HCT116 (cell line): ENCODE results near the gene PDE4B. TPM values are rescaled to one million over a fixed set of nuclear protein-coding genes. Genes with fewer than 3 reads are reported as not detected.

Experiments
- ATAC-seq: fragments of 200-7000 bp; cut with Tn5 transposase; 2 replicates; pipeline ENCODE4 v1.9.1; 2020; ENCODE audit warnings: mild to moderate bottlenecking, moderate library complexity
- BruUV-seq: library from RNA; stranded (reverse); fragments of 400-500 nt; replicated peaks from 2 replicates; lab custom pipeline; 2021; lab: Mats Ljungman, UMichigan
- CTCF ChIA-PET: fragments of 300-600 bp; sonication (Branson Sonifier 250); formaldehyde crosslinking; loops from one replicate; lab custom pipeline; 2021; ENCODE audit warnings: antibody characterized with exemption; lab: Charles Lee
- POLR2A ChIA-PET: fragments of 300-600, 350-600 bp; sonication (Branson Sonifier 250); formaldehyde crosslinking; loops from one replicate; lab custom pipeline; 2021; ENCODE audit warnings: antibody characterized with exemption; lab: Charles Lee
- RAD21 ChIA-PET, 2 experiments: fragments of 300-600 bp; sonication (Branson Sonifier 250); formaldehyde crosslinking; loops; one replicate each; lab custom pipeline; 2023; ENCODE audit warnings: low total read pairs in 2 of 2; ENCODE audit not compliant: uncharacterized antibody in 2 of 2, unreplicated experiment in 2 of 2, low non-redundant PET in 1 of 2; lab: Charles Lee
- DNase-seq: peaks from one replicate; pipeline ENCODE4 v3.0.0-alpha.2; 2010; ENCODE audit warnings: low read depth, low spot score
- H2AFZ ChIP-seq: fragments of 200-600 bp; shearing (Covaris generic), sonication (generic); 2 replicates; pipeline ENCODE4 v1.6.1; 2017; ENCODE audit warnings: low read depth, mixed run types, mixed read lengths, antibody characterized with exemption, low read length; ENCODE audit not compliant: poor library complexity, severe bottlenecking
- H3K27ac ChIP-seq: 2 replicates; pipeline ENCODE4 v1.5.1; 2012; ENCODE audit warnings: low read depth, low read length
- H3K27me3 ChIP-seq: fragments of 200-600 bp; sonication (generic); 2 replicates; pipeline ENCODE4 v1.6.1; 2016; ENCODE audit warnings: mixed run types, low read length, mixed read lengths; ENCODE audit not compliant: insufficient read depth
- H3K36me3 ChIP-seq, 2 experiments: fragments of 200-500 bp in 1 of 2; fragments of 200-600 bp in 1 of 2; sonication (Bioruptor generic) in 1 of 2; sonication (generic) in 1 of 2; 2 replicates each; pipeline versions ENCODE4 v1.5.1 to v1.6.1; 2014 to 2016; ENCODE audit warnings: low read length in 2 of 2, inconsistent platforms in 1 of 2, mixed read lengths in 1 of 2, mixed run types in 1 of 2; ENCODE audit not compliant: insufficient read depth in 2 of 2, control insufficient read depth in 1 of 2
- H3K4me1 ChIP-seq, 2 experiments: fragments of 200-600 bp in 1 of 2; sonication (generic) in 1 of 2; 2 replicates each; pipeline versions ENCODE4 v1.5.1 to v1.6.1; 2012 to 2017; ENCODE audit warnings: low read length in 2 of 2, inconsistent platforms in 1 of 2, mild to moderate bottlenecking in 1 of 2, mixed read lengths in 1 of 2, mixed run types in 1 of 2, moderate library complexity in 1 of 2; ENCODE audit not compliant: insufficient read depth in 2 of 2, control insufficient read depth in 1 of 2
- H3K4me2 ChIP-seq: fragments of 200-600 bp; sonication (generic); 2 replicates; pipeline ENCODE4 v1.6.1; 2017; ENCODE audit warnings: mixed run types, low read length, mixed read lengths
- H3K4me3 ChIP-seq, 2 experiments: fragments of 200-600 bp in 1 of 2; sonication (generic) in 1 of 2; replicated peaks in 1 of 2; 2 replicates each; pipeline ENCODE4 v1.5.1; 2011 to 2016; ENCODE audit warnings: low read length in 2 of 2, control low read depth in 1 of 2, low read depth in 1 of 2, mild to moderate bottlenecking in 1 of 2, mixed read lengths in 1 of 2, mixed run types in 1 of 2
- H3K79me2 ChIP-seq: fragments of 200-600 bp; sonication (generic); 2 replicates; pipeline ENCODE4 v1.6.1; 2017; ENCODE audit warnings: mild to moderate bottlenecking, mixed run types, low read length, moderate library complexity, mixed read lengths; ENCODE audit not compliant: insufficient read depth
- H3K9ac ChIP-seq: fragments of 200-600 bp; sonication (generic); 2 replicates; pipeline ENCODE4 v1.6.1; 2016; ENCODE audit warnings: low read length, mixed read lengths
- H3K9me2 ChIP-seq: fragments of 200-600 bp; sonication (generic), shearing (Covaris generic); 2 replicates; pipeline ENCODE4 v1.6.1; 2017; ENCODE audit warnings: mixed run types, mild to moderate bottlenecking, moderate library complexity; ENCODE audit not compliant: insufficient read depth
- H3K9me3 ChIP-seq, 2 experiments: fragments of 200-500 bp in 1 of 2; fragments of 200-600 bp in 1 of 2; sonication (Bioruptor generic) in 1 of 2; sonication (generic) in 1 of 2; 2 replicates each; pipeline ENCODE4 v1.6.1; 2014 to 2017; ENCODE audit warnings: low read length in 2 of 2, mixed read lengths in 2 of 2, inconsistent platforms in 1 of 2, low read depth in 1 of 2, mild to moderate bottlenecking in 1 of 2, mixed run types in 1 of 2, moderate library complexity in 1 of 2; ENCODE audit not compliant: control insufficient read depth in 1 of 2, insufficient read depth in 1 of 2
- H4K20me1 ChIP-seq: fragments of 200-600 bp; sonication (generic), shearing (Covaris generic); 2 replicates; pipeline ENCODE4 v1.6.1; 2017; ENCODE audit warnings: mixed run types, mild to moderate bottlenecking, moderate library complexity; ENCODE audit not compliant: insufficient read depth
- ATF3 ChIP-seq: IDR thresholded peaks from 2 replicates; pipeline ENCODE4 v1.6.1; 2012
- CBX3 ChIP-seq: IDR thresholded peaks from 2 replicates; pipeline ENCODE4 v1.6.1; 2012; ENCODE audit warnings: low read depth
- EGR1 ChIP-seq: IDR thresholded peaks from 2 replicates; pipeline ENCODE4 v1.6.1; 2012; ENCODE audit warnings: low read depth
- EZH2 ChIP-seq: fragments of 200-600 bp; sonication (generic); IDR thresholded peaks from 2 replicates; pipeline ENCODE4 v1.6.1; 2017; ENCODE audit warnings: antibody characterized with exemption, mixed run types
- EZH2phosphoT487 ChIP-seq: fragments of 200-600 bp; IDR thresholded peaks from 2 replicates; pipeline ENCODE4 v1.6.1; 2018; ENCODE audit warnings: antibody characterized with exemption, borderline replicate concordance
- JUND ChIP-seq: IDR thresholded peaks from 2 replicates; pipeline ENCODE4 v1.6.1; 2012
- MAX ChIP-seq: IDR thresholded peaks from 2 replicates; pipeline ENCODE4 v1.6.1; 2012
- POLR2AphosphoS5 ChIP-seq: IDR thresholded peaks from 2 replicates; pipeline ENCODE4 v1.6.1; 2011; ENCODE audit warnings: mild to moderate bottlenecking, low read depth, low read length, moderate library complexity
- RAD21 ChIP-seq: IDR thresholded peaks from 2 replicates; pipeline ENCODE4 v1.6.1; 2012; ENCODE audit warnings: low read depth, mild to moderate bottlenecking
- SIN3A ChIP-seq: IDR thresholded peaks from 2 replicates; pipeline ENCODE4 v1.6.1; 2012; ENCODE audit warnings: low read depth
- SRF ChIP-seq: IDR thresholded peaks from 2 replicates; pipeline ENCODE4 v1.6.1; 2012; ENCODE audit warnings: low read depth
- TCF7L2 ChIP-seq: IDR thresholded peaks from 2 replicates; pipeline ENCODE4 v1.7.0; 2011; ENCODE audit warnings: borderline replicate concordance, inconsistent platforms; ENCODE audit not compliant: insufficient read depth, insufficient read length; ENCODE audit errors: extremely low read depth
- ZBTB33 ChIP-seq: IDR thresholded peaks from 2 replicates; pipeline ENCODE4 v1.6.1; 2011; ENCODE audit warnings: mild to moderate bottlenecking, low read length, moderate library complexity; ENCODE audit not compliant: insufficient replicate concordance; ENCODE audit errors: extremely low read depth
- ZFX ChIP-seq: fragments of 450-650 bp; IDR thresholded peaks from 2 replicates; pipeline ENCODE4 v1.6.1; 2017
- ZNF274 ChIP-seq: fragments of 200-500 bp; sonication (Bioruptor generic); IDR thresholded peaks from 2 replicates; pipeline ENCODE4 v1.6.1; 2014; ENCODE audit warnings: mild to moderate bottlenecking, low read depth, low read length, inconsistent platforms
- intact Hi-C: fragments of 100-400 bp; cut with micrococcal nuclease; formaldehyde crosslinking; loops from 2 replicates; pipeline ENCODE4 v1.10.0; 2022
- total RNA-seq: library from RNA; stranded (reverse); gene quantifications from one replicate; pipeline ENCODE4 v1.2.1, GENCODE V29; 2021; ENCODE audit not compliant: unreplicated experiment
- TF ChIP-seq, protein P1 (sequence below), 3 experiments: fragments of 200-600 bp in 1 of 3; sonication (generic) in 1 of 3; IDR thresholded peaks in 2 of 3; conservative IDR thresholded peaks in 1 of 3; 2 replicates each; pipeline ENCODE4 v1.5.1; 2012 to 2017; ENCODE audit warnings: low read depth in 2 of 3, low read length in 2 of 3, antibody characterized with exemption in 1 of 3, borderline replicate concordance in 1 of 3, control low read depth in 1 of 3, mild to moderate bottlenecking in 1 of 3, mixed read lengths in 1 of 3, mixed run types in 1 of 3, moderate library complexity in 1 of 3; ENCODE audit not compliant: insufficient read depth in 1 of 3
- TF ChIP-seq, protein P2 (sequence below): IDR thresholded peaks from 2 replicates; pipeline ENCODE4 v1.6.1; 2012; ENCODE audit warnings: low read depth

Gene PDE4B
- total RNA-seq, 1 experiment from 2014 or later: 76.9 TPM

GRCh38 chr1:66254785-66255184 is 462.1 kb downstream of the PDE4B start:
- peaks cover 23 to 76% of the 10 kb centered on the region in 2 experiments for H3K4me1 ChIP-seq
- intact Hi-C loops: no loop called here
- no peak for ATAC-seq
- no TSS peak for BruUV-seq
- ChIA-PET POLR2A (interaction anchor here (1.4 kb wide), 1 partner anchor 77 kb away, joined by 3 read pairs; no protein-coding TSS in a partner anchor), RAD21 (no interaction called here)
- no peak overlapping the region for H3K4me2 ChIP-seq
- H4K20me1 ChIP-seq: no peaks in the 10 kb centered on the region
- H3K36me3 ChIP-seq: no peaks in the 10 kb centered on the region
- TF ChIP-seq, protein P1, sequence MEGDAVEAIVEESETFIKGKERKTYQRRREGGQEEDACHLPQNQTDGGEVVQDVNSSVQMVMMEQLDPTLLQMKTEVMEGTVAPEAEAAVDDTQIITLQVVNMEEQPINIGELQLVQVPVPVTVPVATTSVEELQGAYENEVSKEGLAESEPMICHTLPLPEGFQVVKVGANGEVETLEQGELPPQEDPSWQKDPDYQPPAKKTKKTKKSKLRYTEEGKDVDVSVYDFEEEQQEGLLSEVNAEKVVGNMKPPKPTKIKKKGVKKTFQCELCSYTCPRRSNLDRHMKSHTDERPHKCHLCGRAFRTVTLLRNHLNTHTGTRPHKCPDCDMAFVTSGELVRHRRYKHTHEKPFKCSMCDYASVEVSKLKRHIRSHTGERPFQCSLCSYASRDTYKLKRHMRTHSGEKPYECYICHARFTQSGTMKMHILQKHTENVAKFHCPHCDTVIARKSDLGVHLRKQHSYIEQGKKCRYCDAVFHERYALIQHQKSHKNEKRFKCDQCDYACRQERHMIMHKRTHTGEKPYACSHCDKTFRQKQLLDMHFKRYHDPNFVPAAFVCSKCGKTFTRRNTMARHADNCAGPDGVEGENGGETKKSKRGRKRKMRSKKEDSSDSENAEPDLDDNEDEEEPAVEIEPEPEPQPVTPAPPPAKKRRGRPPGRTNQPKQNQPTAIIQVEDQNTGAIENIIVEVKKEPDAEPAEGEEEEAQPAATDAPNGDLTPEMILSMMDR (IDR thresholded peaks at IDR 0.05 in 2 of 3, conservative IDR thresholded peaks at IDR 0.05 in 1 of 3; ENCODE audit: borderline replicate concordance in 1 of 3, insufficient read depth in 1 of 3, low read depth in 2 of 3, low read length in 2 of 3): no peak
- TF ChIP-seq TCF7L2: no peak
- TF ChIP-seq ZFX: no peak
- no peak for TF ChIP-seq SIN3A
- no peak for TF ChIP-seq MAX
- TF ChIP-seq EZH2: no peak
- TF ChIP-seq RAD21: no peak
- TF ChIP-seq, protein P2, sequence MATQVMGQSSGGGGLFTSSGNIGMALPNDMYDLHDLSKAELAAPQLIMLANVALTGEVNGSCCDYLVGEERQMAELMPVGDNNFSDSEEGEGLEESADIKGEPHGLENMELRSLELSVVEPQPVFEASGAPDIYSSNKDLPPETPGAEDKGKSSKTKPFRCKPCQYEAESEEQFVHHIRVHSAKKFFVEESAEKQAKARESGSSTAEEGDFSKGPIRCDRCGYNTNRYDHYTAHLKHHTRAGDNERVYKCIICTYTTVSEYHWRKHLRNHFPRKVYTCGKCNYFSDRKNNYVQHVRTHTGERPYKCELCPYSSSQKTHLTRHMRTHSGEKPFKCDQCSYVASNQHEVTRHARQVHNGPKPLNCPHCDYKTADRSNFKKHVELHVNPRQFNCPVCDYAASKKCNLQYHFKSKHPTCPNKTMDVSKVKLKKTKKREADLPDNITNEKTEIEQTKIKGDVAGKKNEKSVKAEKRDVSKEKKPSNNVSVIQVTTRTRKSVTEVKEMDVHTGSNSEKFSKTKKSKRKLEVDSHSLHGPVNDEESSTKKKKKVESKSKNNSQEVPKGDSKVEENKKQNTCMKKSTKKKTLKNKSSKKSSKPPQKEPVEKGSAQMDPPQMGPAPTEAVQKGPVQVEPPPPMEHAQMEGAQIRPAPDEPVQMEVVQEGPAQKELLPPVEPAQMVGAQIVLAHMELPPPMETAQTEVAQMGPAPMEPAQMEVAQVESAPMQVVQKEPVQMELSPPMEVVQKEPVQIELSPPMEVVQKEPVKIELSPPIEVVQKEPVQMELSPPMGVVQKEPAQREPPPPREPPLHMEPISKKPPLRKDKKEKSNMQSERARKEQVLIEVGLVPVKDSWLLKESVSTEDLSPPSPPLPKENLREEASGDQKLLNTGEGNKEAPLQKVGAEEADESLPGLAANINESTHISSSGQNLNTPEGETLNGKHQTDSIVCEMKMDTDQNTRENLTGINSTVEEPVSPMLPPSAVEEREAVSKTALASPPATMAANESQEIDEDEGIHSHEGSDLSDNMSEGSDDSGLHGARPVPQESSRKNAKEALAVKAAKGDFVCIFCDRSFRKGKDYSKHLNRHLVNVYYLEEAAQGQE: no peak
- TF ChIP-seq JUND: no peak
- no peak for TF ChIP-seq CBX3
- TF ChIP-seq EGR1: no peak
- no peak for TF ChIP-seq SRF
- TF ChIP-seq ATF3: no peak
- TF ChIP-seq EZH2phosphoT487: no peak
- no peak for TF ChIP-seq ZBTB33
- no peak for TF ChIP-seq ZNF274
- TF ChIP-seq POLR2AphosphoS5: no peak
- TF ChIP-seq, all 23 proteins: peak for 0
- H3K9me3 ChIP-seq: no peaks in the 10 kb centered on the region
- H2AFZ ChIP-seq: peak overlapping the region; percentile 11
- no peaks in the 10 kb centered on the region for H3K79me2 ChIP-seq
- H3K27ac ChIP-seq: no peak overlapping the region; the same call in 1 of the 2 replicates
- no peak overlapping the region for H3K4me3 ChIP-seq
- H3K9me2 ChIP-seq: no peaks in the 10 kb centered on the region
- DNase-seq: no peak
- CTCF ChIA-PET: interaction anchor here (4.4 to 10.2 kb wide), 2 partner anchors 190 to 249 kb away, joined by 17 to 122 read pairs; no protein-coding TSS in a partner anchor
- H3K27me3 ChIP-seq: no peaks in the 10 kb centered on the region
- H3K9ac ChIP-seq: no peak overlapping the region
